ENCODE data around the gene HTR3B. TPM values are rescaled to one million over a fixed set of nuclear protein-coding genes. Genes with fewer than 3 reads are reported as not detected.

Gene HTR3B
- total and polyA plus RNA-seq, 10 of the 15 experiments (the other 5 are each of a cell fraction or from before 2014, with no cell fraction given), result not detected

- no peaks in the 10 kb centered on the region for H3K4me1 ChIP-seq (ENCODE audit: control insufficient read depth, insufficient read depth, low read length)
- H4K20me1 ChIP-seq (ENCODE audit: control insufficient read depth, insufficient read depth), result no peaks in the 10 kb centered on the region
- in situ Hi-C loops (cut with MboI) (no loop called here), intact Hi-C loops (cut with micrococcal nuclease; ENCODE audit: unreplicated experiment) (no loop called here)
- DNase-seq (ENCODE audit: low read depth, low spot score), result no peak
- H2AFZ ChIP-seq (ENCODE audit: control insufficient read depth, low read depth, low read length), result no peak overlapping the region
- no peak overlapping the region for H3K9ac ChIP-seq (ENCODE audit: control insufficient read depth, insufficient read depth, low read length)
- BruUV-seq (replicated peaks), result no TSS peak
- ChIA-PET POLR2A (no interaction called here), RAD21 (ENCODE audit: unreplicated experiment) (no interaction called here), CTCF (no interaction called here), SMC1A (ENCODE audit: uncharacterized antibody, unreplicated experiment) (no interaction called here)
- H3K4me3 ChIP-seq, result no peak overlapping the region
- no peak for TF ChIP-seq ZNF24 (IDR thresholded peaks at IDR 0.05)
- H3K79me2 ChIP-seq (ENCODE audit: control insufficient read depth, insufficient read depth, low read length), result no peaks in the 10 kb centered on the region
- WGBS (ENCODE audit: insufficient coverage, insufficient replicate concordance, low lambda C conversion rate, missing lambda C conversion rate), result 25% methylated on average over 1 of the region's 1 CpG
- H3K4me2 ChIP-seq (ENCODE audit: control insufficient read depth, insufficient read depth), result no peak overlapping the region
- H3K27ac ChIP-seq (ENCODE audit: control insufficient read depth, insufficient read depth), result no peak overlapping the region
- H3K27me3 ChIP-seq (replicated peaks in 1 of 2; ENCODE audit: control insufficient read depth in 2 of 2, insufficient read depth in 2 of 2, low read length in 1 of 2), result peaks cover 0 to 2% of the 10 kb centered on the region in 2 experiments; a peak in 3 of 4 replicates
- FAIRE-seq, result no peak
- no peaks in the 10 kb centered on the region for H3K9me3 ChIP-seq (replicated peaks; ENCODE audit: control insufficient read depth, insufficient read depth, low read length)
- ATAC-seq, result no peak
- no peaks in the 10 kb centered on the region for H3K36me3 ChIP-seq (ENCODE audit: control insufficient read depth in 2 of 2, insufficient read depth in 2 of 2, low read length in 1 of 2)
These were observed 62.8 kb downstream of the HTR3B start for GRCh38 chr11:113967361-113967760.

DNA sequence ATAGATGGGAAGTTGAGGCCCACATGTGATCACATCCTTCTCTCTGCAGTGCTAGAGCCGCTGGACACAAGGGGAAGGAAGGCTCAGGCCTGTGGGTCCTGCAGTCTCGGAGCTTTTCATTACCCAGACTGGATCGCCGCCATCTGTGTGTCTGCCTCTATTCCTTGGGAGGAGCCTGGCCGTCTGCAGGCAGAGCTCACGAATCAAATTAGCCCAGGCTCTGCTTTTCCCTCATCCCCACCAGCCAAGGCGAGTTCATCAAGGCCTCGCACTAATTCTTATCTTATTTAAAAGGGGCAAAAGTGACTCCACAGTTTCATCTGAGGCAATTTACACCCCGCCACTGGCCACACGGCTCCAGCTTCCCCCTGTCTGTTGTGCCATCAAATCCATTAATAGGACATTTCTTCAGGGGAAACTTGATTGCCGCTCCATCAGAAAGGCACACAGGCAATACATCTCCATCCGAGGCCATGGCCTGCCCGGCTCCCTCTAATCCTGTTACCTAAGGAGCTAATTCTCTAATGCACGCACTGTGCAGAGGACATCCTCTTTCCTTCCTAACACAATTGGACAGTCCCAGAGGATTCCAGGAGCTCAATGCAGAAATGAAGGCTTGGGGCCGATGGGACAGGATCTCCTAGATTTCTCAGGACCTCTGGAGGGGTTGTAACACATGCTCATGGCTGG lies 67.1 kb downstream of the HTR3B start:
- Histone ChIP-seq H3K27ac (ENCODE audit: control insufficient read depth, insufficient read depth) (no peak overlapping the region), H3K4me3 (no peak overlapping the region), H3K9ac (ENCODE audit: control insufficient read depth, insufficient read depth, low read length) (no peak overlapping the region), H3K79me2 (ENCODE audit: control insufficient read depth, insufficient read depth, low read length) (no peaks in the 10 kb centered on the region), H3K4me2 (ENCODE audit: control insufficient read depth, insufficient read depth) (no peak overlapping the region), H3K36me3 (ENCODE audit: control insufficient read depth in 2 of 2, insufficient read depth in 2 of 2, low read length in 1 of 2) (no peaks in the 10 kb centered on the region), H3K9me3 (replicated peaks; ENCODE audit: control insufficient read depth, insufficient read depth, low read length) (no peaks in the 10 kb centered on the region), H4K20me1 (ENCODE audit: control insufficient read depth, insufficient read depth) (no peaks in the 10 kb centered on the region; the same call in 1 of the 2 replicates), H3K27me3 (replicated peaks in 1 of 2; ENCODE audit: control insufficient read depth in 2 of 2, insufficient read depth in 2 of 2, low read length in 1 of 2) (peaks cover 4% of the 10 kb centered on the region in 2 experiments; a peak in 3 of 4 replicates), H2AFZ (ENCODE audit: control insufficient read depth, low read depth, low read length) (no peak overlapping the region), H3K4me1 (ENCODE audit: control insufficient read depth, insufficient read depth, low read length) (no peaks in the 10 kb centered on the region)
- FAIRE-seq (no peak), DNase-seq (ENCODE audit: low read depth, low spot score) (no peak), ATAC-seq (no peak)
- in situ Hi-C loops (cut with MboI) (no loop called here), intact Hi-C loops (cut with micrococcal nuclease; ENCODE audit: unreplicated experiment) (no loop called here)
- 56% methylated on average over 14 of the region's 15 CpGs for WGBS (ENCODE audit: insufficient coverage, insufficient replicate concordance, low lambda C conversion rate, missing lambda C conversion rate)
- CTCF ChIA-PET, result no interaction called here
- RAD21 ChIA-PET (ENCODE audit: unreplicated experiment), result no interaction called here
- POLR2A ChIA-PET, result no interaction called here
- SMC1A ChIA-PET (ENCODE audit: uncharacterized antibody, unreplicated experiment), result no interaction called here
- no TSS peak for BruUV-seq (replicated peaks)
- TF ChIP-seq JUNB (IDR thresholded peaks at IDR 0.05), result no peak
- TF ChIP-seq MYC (IDR thresholded peaks at IDR 0.05; ENCODE audit: insufficient read depth, insufficient read length, insufficient replicate concordance, low read length, severe bottlenecking), result no peak
- no peak for TF ChIP-seq CREM (IDR thresholded peaks at IDR 0.05; ENCODE audit: low read depth)
- no peak for TF ChIP-seq NRF1 (conservative IDR thresholded peaks at IDR 0.05; ENCODE audit: low read depth, low read length)
- TF ChIP-seq SUPT20H (IDR thresholded peaks at IDR 0.05; ENCODE audit: borderline replicate concordance, control insufficient read depth, low read depth, low read length), result no peak
- no peak for TF ChIP-seq ESRRA (IDR thresholded peaks at IDR 0.05; ENCODE audit: low read length)
- no peak for TF ChIP-seq KDM1A (IDR thresholded peaks at IDR 0.05; ENCODE audit: borderline replicate concordance)
- TF ChIP-seq TCF7 (IDR thresholded peaks at IDR 0.05; ENCODE audit: borderline replicate concordance), result no peak
- no peak for TF ChIP-seq NFXL1 (IDR thresholded peaks at IDR 0.05; ENCODE audit: borderline replicate concordance)
- TF ChIP-seq ELK1 (IDR thresholded peaks at IDR 0.05; ENCODE audit: low read depth, low read length), result no peak
- TF ChIP-seq EZH2 (IDR thresholded peaks at IDR 0.05; ENCODE audit: borderline replicate concordance, control insufficient read depth, low read depth, low read length), result no peak
- TF ChIP-seq SPI1 (IDR thresholded peaks at IDR 0.05; ENCODE audit: borderline replicate concordance, insufficient read depth, low read depth, low read length), result no peak
- no peak for TF ChIP-seq FOXM1 (IDR thresholded peaks at IDR 0.05; ENCODE audit: low read depth, low read length)
- TF ChIP-seq STAT1 (conservative IDR thresholded peaks at IDR 0.05), result no peak
- TF ChIP-seq ZNF622 (IDR thresholded peaks at IDR 0.05), result no peak
- TF ChIP-seq ZZZ3 (IDR thresholded peaks at IDR 0.05; ENCODE audit: control insufficient read depth, insufficient read length, low read depth), result no peak

All from GM12878 (cell line).